Activated CD8-positive, alpha-beta T cell treated with anti-CD3 and anti-CD28 coated beads for 36 hours (primary cell): Measurements from ENCODE around the gene MRPL33. TPM values are rescaled to one million over a fixed set of nuclear protein-coding genes. Genes with fewer than 3 reads are reported as not detected.

Source experiments
- ATAC-seq: fragments of 200-7000 bp; cut with Tn5 transposase; one replicate; pipeline ENCODE4 v1.10.0; 2021; ENCODE audit warnings: mild to moderate bottlenecking, moderate library complexity
- CTCF ChIA-PET: fragments of 350-600 bp; sonication (Branson Sonifier 250); formaldehyde crosslinking; loops from one replicate; lab custom pipeline; 2021; ENCODE audit warnings: antibody characterized with exemption; lab: Charles Lee
- POLR2A ChIA-PET: fragments of 350-600 bp; sonication (Branson Sonifier 250); formaldehyde crosslinking; loops from one replicate; lab custom pipeline; 2021; ENCODE audit warnings: antibody characterized with exemption; lab: Charles Lee
- DNase-seq: peaks from one replicate; pipeline ENCODE4 v3.0.0-alpha.2; 2020
- H3K27ac Mint-ChIP-seq: one replicate; pipeline ENCODE4 v1.8.0; 2021; ENCODE audit warnings: mild to moderate bottlenecking, mixed read lengths
- H3K27me3 Mint-ChIP-seq: one replicate; pipeline ENCODE4 v1.8.0; 2021; ENCODE audit warnings: mixed read lengths
- H3K36me3 Mint-ChIP-seq: one replicate; pipeline ENCODE4 v1.8.0; 2021; ENCODE audit warnings: low read depth, mixed read lengths
- H3K4me1 Mint-ChIP-seq: one replicate; pipeline ENCODE4 v1.8.0; 2021; ENCODE audit warnings: low read depth, mixed read lengths
- H3K4me3 Mint-ChIP-seq: one replicate; pipeline ENCODE4 v1.8.0; 2021; ENCODE audit warnings: mild to moderate bottlenecking, moderate library complexity, mixed read lengths
- H3K9me3 Mint-ChIP-seq: one replicate; pipeline ENCODE4 v1.8.0; 2021; ENCODE audit warnings: mixed read lengths
- CTCF ChIP-seq: fragments of 200-600 bp; IDR thresholded peaks from one replicate; pipeline ENCODE4 v1.8.0; 2022; ENCODE audit warnings: antibody characterized with exemption, mild to moderate bottlenecking
- intact Hi-C: fragments of 100-400 bp; cut with micrococcal nuclease; formaldehyde crosslinking; loops from one replicate; pipeline ENCODE4 v1.10.0; 2022
- total RNA-seq, 2 experiments: library from RNA; stranded (reverse); gene quantifications; one replicate each; pipeline ENCODE4 v1.2.3, GENCODE V29; 2021

Gene MRPL33
- total RNA-seq, 2 experiments from 2014 or later: 54.6 to 59.2 TPM

- ChIA-PET POLR2A (interaction anchor here (1.5 to 1.7 kb wide), 2 partner anchors 10 to 13 kb away, joined by 4 read pairs; no protein-coding TSS in a partner anchor), CTCF (interaction anchor here (1.3 to 2.6 kb wide), 3 partner anchors 25 to 46 kb away, joined by 3 to 7 read pairs (median 5); no protein-coding TSS in a partner anchor)
- Mint-ChIP-seq H3K9me3 (peaks cover 1% of the 10 kb centered on the region), H3K27ac (no peak overlapping the region), H3K4me1 (peaks cover 8% of the 10 kb centered on the region), H3K4me3 (no peak overlapping the region), H3K36me3 (peaks cover 1% of the 10 kb centered on the region), H3K27me3 (no peaks in the 10 kb centered on the region)
- DNase-seq (no peak), ATAC-seq (no peak)
- no peak for TF ChIP-seq CTCF
- intact Hi-C loops: no loop called here
Measured at GRCh38 chr2:27729614-27730013, 41.9 kb upstream of the MRPL33 start.

DNA sequence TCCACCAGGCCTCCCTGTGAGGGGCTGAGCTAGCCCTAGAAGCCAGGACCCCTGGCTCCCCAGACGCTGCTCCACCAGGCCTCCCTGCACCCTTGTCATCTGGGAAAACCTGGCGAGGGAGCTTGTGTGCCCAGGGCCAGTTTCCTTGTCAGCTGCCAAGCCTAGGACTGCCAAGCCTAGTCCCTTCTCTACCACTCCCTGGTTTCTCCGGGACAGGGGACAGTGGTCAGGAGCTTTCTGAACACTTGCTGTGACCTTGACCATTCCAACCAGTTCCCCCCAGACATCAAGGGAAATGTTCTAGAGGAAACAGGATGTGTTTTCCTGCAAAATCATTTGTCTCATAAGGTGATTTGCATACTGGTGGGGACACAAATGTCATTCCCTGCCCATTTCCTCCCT lies 41.3 kb upstream of the MRPL33 start:
- TF ChIP-seq CTCF: no peak
- ChIA-PET POLR2A (interaction anchor here (1.5 to 1.7 kb wide), 2 partner anchors 10 to 14 kb away, joined by 4 read pairs; no protein-coding TSS in a partner anchor), CTCF (interaction anchor here (1.3 to 2.6 kb wide), 3 partner anchors 24 to 46 kb away, joined by 3 to 7 read pairs (median 5); no protein-coding TSS in a partner anchor)
- DNase-seq: no peak
- H3K27ac Mint-ChIP-seq: no peak overlapping the region
- intact Hi-C loops: no loop called here
- ATAC-seq: no peak
- no peak overlapping the region for H3K4me3 Mint-ChIP-seq
- no peaks in the 10 kb centered on the region for H3K27me3 Mint-ChIP-seq
- peaks cover 4% of the 10 kb centered on the region for H3K9me3 Mint-ChIP-seq
- H3K4me1 Mint-ChIP-seq: peaks cover 12% of the 10 kb centered on the region
- H3K36me3 Mint-ChIP-seq: peaks cover 4% of the 10 kb centered on the region

- Mint-ChIP-seq H3K4me1 (peaks cover 16% of the 10 kb centered on the region), H3K36me3 (peaks cover 4% of the 10 kb centered on the region), H3K27ac (no peak overlapping the region), H3K4me3 (no peak overlapping the region), H3K9me3 (peaks cover 4% of the 10 kb centered on the region), H3K27me3 (no peaks in the 10 kb centered on the region)
- DNase-seq (no peak), ATAC-seq (no peak)
- ChIA-PET CTCF (interaction anchor here (1.6 to 2.6 kb wide), 4 partner anchors 8 to 48 kb away, joined by 4 to 11 read pairs (median 6); no protein-coding TSS in a partner anchor), POLR2A (no interaction called here)
- intact Hi-C loops: no loop called here
- TF ChIP-seq CTCF: no peak
Measured at GRCh38 chr2:27730980-27731691, 40.4 kb upstream of the MRPL33 start.

GRCh38 chr2:27734305-27734704 lies 37.2 kb upstream of the MRPL33 start:
- DNase-seq: no peak
- Mint-ChIP-seq H3K27me3 (no peaks in the 10 kb centered on the region), H3K27ac (no peak overlapping the region), H3K9me3 (peaks cover 4% of the 10 kb centered on the region), H3K36me3 (peaks cover 4% of the 10 kb centered on the region), H3K4me1 (peaks cover 14% of the 10 kb centered on the region), H3K4me3 (no peak overlapping the region)
- TF ChIP-seq CTCF: no peak
- POLR2A ChIA-PET: no interaction called here
- intact Hi-C loops: no loop called here
- CTCF ChIA-PET: no interaction called here
- no peak for ATAC-seq
